Measurements from ENCODE around the gene AMPD2.

Gene AMPD2
- total RNA-seq = 126 to 279 reads per million in 2 donors

DNA sequence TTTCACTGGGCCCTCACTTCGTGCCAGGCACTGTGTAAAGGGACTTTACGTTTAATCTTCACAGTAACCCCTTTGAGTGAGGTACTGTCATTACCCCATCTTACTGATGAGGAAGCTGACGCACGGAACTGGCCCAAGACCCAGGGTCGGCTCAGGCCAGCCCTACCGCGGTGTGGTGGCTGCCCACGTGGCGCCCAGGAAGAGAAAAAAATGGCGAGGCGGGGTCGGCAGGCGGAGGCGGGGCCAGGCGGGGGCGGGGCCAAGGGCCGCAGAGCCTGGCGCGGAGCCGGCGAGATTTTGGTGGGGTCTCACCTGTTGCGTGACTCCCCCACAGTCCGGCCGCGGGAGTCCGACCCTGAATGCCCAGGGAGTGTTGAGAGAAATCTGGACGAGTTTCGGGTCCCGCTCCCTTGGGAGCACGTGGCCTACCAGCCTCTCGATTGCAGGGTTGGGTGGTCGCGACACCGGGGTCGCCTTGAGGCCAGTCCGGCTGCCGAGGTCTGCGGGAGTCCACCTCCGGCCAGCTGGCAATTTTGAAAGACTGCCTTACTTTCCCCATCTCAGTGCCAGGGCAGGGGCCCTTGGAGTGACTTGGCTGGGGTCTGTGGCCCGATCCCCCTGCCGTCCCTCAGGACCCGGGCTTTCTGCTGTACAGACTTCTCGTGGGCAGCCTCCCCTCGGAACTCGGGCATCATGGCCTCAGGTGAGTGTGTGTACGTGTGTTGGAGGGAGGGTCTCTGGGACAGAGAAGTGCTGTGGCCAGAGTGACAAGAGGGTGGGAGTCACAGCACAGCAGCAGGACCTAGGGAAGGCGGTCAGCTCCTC lies at the start of gene AMPD2, which contains the start of gene GNAT2:
AMPD2 (plus strand) TSS at position 262 of the 825 bp plus-strand sequence. CDS start 1,339 bp downstream, outside the sequence.
GNAT2 (minus strand) TSS at position 41 of the 825 bp plus-strand sequence. CDS start 6,746 bp downstream, outside the sequence.
- peak; percentile 70 for DNase-seq

DNA sequence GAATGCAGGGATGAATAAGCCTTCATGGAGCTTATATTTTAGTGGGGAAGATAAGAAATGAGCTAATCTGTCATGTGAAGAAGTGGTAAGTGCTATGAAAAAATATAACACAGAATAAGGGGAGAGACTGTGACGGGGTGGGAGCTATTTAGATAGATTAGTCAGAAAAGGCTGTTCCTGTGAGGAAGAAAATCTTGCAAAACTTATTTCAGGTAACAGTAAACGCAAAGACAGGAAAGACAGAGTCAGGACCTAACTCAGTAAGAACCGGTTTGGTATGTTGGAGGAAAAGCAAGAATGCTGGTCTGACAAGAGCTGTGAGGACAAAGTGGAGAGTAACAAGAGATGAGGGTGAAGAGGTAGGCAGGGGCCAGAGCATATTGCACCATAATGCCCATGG lies 49.2 kb upstream of the AMPD2 start:
- no peak for DNase-seq

DNA sequence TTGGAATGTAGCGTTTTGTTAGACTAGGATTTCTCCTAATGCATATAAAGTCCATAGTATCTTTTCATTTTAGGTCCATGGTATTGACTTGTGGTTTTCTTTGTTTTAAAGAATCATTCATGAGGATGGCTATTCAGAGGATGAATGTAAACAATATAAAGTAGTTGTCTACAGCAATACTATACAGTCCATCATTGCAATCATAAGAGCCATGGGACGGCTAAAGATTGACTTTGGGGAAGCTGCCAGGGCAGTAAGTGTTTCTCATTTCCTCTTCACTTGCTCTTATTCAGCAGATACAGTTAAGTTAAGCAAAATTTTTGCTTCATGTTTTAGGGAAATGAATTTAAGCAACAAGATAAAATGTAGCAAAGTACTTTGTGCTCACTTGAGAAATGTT lies 45.9 kb upstream of the AMPD2 start:
- DNase-seq = no peak

DNA sequence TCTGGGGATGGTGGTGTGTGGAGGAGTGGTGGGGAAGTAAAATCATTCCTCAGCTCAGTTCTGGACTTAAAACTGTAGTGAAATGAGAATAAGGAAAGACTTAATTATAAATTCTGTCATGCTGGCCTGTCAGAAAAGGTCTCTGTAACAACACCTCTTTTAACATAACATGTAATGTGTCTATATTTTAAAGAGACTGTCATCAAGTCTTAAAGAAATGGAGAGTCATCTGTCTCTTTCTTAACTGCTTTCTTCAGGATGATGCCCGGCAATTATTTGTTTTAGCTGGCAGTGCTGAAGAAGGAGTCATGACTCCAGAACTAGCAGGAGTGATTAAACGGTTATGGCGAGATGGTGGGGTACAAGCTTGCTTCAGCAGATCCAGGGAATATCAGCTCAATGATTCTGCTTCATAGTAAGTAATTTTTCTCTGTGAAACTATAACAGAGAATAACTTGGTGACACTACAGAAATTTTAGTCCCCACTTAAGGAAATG lies 40.6 kb upstream of the AMPD2 start:
- no peak for DNase-seq

DNA sequence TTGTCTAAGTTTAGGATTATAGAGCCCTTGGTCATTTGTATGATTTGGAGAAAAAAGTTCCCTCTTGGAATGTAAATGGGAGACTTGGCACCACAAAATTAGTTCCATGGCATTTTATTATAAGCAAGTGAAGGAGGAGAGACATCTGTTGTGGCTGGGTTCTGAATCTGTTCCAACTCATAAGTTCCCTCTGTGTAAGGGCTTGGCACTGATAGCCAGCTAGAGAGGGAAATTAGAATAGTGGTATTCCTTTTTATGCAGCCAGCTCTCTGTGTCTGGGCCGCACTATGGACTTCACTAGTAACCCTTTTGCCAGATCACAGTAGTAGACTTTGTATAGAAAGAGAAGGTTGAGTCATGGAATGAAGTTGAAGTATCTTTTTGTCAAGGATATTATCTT lies 40.1 kb upstream of the AMPD2 start:
- DNase-seq = no peak

DNA sequence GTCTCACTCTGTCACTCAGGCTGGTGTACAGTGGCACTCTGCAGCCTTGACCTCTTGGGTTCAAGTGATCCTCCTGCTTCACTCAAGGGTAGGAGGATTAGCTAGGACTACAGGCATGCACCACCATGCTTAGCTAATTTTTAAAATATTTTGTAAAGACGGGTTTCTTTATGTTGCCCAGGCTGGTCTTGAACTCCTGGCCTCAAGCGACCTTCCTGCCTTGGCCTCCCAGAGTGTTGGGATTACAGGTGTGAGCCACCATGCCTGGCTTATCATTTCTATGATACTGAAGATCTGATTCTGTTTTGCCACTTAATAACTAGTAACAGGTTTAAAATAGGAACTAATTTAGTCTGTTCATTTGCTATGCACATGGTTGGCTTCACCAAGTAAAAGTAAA lies 37.6 kb upstream of the AMPD2 start:
- no peak for DNase-seq

DNA sequence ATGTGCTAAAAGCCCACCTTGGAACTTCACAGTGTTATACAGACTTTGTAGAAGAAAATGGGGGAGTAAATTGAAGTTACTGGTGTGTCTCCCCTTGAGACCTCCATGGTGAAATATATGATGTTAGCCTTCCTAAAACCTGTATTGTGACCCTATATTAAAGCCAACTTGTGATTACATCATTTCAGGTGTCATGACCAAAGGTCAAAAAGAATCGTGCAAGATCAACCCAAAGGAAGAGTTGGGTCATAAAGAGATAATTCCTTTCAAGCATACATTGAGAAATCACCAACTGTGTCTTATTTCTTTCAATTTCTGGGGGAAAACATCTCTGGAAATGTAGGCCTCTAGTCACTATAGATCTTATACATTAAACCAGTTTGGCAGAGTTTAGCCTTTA lies 34.9 kb upstream of the AMPD2 start:
- DNase-seq = no peak

DNA sequence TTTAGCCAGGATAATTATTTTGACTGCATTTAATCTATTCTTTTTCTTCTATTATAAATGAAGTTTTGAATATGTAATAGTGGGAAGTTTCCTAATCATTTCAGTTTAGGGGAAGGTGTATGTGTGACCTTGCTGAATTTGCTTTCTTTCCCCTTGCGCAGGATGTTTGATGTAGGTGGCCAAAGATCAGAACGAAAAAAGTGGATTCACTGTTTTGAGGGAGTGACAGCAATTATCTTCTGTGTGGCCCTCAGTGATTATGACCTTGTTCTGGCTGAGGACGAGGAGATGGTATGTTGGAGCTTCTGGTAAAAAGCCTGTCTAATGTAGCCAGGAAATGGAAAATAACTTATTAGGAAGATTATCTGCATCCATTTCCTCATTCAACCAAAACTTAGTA lies 33.6 kb upstream of the AMPD2 start:
- DNase-seq = no peak

DNA sequence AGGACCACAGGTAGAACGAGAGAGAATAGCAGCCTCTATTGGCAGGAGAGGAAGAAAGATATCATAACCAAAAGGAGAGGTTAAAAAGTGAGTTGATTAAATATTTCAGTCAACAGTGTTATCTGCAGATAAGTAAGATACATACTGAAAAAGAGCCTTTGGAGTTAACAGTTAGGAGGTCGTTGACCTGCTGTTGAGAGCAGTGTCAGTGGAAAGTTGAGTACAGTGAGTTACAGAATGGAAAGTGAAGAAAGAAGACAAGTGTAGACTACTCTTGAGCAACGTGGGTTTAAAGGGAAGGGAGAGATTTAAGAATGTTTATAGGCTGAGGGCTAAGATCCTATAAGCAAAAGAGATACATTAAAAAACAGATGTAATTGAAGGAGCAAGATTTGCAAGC lies 30.5 kb upstream of the AMPD2 start:
- no peak for DNase-seq

DNA sequence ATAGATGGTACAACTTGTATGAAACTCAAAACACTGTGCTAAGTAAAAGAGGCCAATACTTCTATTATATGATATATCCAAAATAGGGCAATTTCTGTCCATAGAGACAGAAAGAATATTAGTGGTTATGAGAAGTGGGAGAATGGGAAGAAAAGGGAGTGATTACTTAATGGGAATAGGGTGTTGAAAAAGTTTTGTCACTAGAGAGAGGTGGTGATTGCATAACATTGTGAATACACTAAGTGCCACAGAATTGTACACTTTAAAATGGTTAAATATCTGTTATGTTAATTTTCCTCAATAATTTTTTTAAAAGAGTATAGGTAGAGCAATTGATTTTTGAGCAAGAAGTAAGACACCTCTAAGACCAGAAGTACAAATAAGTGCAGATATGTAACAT lies 30.0 kb upstream of the AMPD2 start:
- no peak for DNase-seq

DNA sequence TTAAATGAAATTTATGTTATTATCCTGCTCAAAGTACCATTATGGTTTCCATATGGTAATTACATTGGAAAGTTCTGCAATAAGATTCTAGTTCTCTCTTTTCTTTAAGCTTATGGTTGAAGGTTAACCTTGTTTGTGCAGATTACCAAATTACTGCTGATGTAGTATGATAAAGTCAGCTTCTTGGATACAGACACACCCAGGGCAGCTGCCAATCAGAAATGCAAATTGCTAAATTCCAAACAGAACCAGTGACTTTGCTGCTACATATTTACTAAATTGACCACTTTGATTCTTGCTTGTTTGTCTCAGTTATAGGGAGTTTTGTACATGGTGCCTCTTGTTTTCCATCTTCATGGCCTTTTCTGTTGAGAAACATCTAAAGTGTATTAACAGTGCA lies 26.7 kb upstream of the AMPD2 start:
- DNase-seq = no peak

DNA sequence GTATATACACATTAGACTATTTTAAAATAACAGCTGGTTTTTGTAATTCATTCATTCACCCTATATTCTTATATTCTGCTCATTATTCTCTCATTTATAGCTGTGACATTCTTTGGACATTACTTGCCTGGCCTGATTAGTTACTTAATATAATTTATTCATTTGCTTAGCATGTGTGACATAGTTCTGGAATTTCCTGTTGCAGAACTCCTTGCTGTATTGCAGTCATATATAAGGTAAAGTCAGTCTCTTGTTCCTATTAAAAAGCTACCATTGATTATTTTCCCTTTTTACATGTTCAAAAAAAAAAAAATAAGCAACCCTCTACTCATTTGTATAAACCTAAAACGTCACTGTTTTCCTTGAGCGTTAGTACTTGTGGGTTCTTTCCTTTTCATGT lies 24.1 kb upstream of the AMPD2 start:
- no peak for DNase-seq

DNA sequence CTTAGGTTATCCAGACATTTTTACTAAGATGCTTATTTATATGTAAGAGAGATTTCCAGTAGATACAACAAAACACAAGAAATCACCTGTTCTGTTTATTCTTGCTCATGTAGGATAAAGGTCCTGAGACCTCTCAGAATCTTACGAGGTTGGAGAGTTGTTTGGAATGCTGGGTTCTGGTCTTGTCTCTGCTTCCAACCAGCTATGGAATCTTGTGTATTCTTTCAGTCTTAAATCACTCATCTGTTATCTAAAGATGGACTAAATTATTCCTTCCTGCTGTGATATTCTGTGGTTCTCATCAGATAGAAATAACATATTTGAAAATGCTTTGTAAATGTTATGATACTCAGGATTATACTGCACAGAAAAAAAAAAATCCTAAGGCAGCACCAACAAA lies 21.5 kb upstream of the AMPD2 start:
- no peak for DNase-seq

DNA sequence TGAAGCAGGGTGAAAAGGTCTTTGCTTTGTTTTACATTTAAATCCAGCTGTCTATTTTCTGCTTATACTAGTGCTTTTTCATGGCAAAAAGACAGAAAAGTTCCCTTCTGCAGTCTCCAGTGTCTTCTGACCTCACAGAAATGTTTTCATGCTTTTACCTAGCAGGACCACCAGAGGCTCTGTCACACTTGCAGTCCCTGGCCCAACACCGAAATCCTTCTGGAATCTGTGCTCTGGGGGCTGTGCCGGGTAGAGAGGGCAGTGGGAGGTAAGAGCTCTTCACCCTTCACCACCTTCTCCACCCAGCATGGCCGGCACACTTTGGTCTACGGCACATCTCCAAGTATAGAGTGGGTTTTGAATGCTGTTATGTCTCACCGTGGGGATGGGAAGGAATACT lies 21.0 kb upstream of the AMPD2 start:
- DNase-seq = no peak

DNA sequence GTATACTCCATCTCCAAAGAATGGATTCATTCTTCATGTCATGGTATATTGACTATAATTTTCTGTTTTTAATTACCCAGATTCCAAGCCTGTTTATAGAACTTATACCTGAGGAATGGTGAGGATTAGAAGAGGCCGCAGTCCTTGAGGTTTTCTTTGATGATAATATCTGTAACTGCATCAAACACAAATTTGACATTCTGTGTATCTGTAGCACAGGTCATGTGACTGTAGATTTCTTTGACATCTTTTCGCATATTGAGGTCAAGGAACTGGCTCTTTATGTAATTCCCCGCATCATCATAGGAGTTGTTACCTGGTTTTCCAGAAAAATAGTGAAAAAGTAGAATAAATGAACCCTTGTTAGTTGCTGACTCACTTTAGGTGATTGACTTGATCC lies 16.4 kb upstream of the AMPD2 start:
- no peak for DNase-seq

DNA sequence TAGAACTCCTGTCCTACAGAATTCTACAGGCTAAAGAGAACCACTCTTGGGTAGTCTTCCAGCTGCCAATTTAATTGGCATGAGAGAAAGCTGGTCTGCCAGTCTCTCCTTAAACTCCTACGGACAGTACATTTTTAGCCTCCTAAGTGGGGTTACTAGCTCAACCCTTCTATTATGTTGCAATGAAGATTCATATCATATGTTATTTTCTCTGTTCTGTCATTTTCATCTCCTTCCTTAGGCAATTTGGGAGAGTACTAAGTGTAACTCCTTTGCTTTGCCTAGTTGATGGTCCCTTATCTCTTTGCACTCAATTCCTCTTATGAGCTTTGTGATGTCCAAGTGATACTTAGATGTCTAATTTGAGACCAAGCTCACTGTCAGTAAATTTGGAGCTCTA lies 14.3 kb upstream of the AMPD2 start:
- DNase-seq = no peak

DNA sequence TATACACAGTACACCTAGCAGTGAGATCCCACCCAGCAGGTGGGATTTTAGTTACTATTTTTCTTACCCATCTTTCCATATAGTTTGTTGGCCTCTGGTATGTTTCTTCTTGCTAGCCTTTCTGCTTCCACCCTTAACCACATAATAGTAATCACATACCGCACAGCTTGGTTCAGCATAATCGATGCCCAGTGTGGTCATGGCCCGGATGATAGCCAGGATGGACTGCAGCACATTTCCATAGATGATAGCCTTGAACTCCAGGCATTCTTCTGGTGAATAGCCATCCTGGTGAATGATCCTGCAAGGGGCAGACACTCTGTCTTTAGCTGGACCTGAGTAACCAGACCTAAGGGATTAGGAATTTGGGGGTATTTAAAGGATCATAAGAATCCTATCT lies 9.8 kb upstream of the AMPD2 start:
- no peak for DNase-seq

DNA sequence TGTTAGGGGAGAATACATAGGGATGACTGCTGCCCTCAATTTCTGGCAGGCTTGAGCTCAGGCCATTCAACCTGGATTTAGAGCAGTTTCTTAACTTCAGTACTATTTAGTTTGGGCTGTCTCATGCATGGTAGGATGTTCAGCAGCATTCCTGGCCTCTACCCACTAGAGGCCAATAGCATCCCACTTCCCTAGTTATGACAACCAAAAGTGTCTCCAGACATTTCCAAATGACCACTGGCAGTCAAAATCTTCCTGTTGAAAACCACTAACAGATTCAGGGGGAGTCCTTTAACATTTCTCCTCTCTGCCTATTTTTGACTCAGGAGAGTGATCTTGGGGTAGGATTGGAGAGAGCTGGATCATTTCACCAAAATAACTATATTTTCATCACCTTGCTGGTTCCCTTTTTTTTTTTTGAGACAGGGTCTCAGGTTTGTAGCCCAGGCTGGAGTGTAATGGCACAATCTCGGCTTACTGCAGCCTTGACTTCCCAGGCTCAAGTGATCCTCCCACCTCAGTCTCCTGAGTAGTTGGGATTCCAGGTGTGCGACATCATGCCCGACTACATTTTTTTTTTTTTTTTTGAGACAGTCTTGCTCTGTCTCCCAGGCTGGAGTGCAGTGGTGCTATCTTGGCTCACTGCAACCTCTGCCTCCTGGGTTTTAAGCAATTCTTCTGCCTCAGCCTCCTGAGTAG lies 8.9 kb upstream of the AMPD2 start:
- DNase-seq = no peak

DNA sequence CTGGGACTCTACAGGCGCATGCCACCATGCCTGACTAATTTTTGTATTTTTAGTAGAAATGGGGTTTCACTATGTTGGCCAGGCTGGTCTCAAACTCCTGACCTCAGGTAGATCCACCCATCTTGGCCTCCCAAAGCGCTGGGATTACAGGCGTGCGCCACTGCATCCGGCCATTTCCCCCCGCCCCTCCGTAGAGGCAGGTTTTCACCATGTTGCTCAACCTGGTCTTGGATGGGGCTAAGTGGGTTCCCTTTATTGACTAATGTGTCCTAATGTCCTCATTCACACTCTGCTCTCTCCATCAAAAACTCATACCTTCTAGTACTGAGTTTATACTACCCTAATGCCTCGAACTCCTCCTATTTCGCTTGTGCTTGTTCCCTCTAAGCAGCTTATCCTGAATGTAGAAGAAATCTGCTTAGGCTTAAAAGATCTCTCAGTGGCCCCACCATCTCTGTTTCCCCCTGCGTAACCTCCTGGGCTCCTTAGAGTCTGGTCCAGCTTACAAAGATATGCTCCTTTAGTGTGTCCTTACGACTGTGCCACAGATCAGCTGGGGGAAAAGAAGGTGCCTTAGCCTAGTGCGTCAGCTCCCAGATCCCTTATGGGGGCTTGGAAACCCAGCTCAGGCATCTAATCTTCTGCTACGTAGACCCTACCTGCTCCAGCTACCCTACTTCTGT lies 8.2 kb upstream of the AMPD2 start:
- no peak for DNase-seq

DNA sequence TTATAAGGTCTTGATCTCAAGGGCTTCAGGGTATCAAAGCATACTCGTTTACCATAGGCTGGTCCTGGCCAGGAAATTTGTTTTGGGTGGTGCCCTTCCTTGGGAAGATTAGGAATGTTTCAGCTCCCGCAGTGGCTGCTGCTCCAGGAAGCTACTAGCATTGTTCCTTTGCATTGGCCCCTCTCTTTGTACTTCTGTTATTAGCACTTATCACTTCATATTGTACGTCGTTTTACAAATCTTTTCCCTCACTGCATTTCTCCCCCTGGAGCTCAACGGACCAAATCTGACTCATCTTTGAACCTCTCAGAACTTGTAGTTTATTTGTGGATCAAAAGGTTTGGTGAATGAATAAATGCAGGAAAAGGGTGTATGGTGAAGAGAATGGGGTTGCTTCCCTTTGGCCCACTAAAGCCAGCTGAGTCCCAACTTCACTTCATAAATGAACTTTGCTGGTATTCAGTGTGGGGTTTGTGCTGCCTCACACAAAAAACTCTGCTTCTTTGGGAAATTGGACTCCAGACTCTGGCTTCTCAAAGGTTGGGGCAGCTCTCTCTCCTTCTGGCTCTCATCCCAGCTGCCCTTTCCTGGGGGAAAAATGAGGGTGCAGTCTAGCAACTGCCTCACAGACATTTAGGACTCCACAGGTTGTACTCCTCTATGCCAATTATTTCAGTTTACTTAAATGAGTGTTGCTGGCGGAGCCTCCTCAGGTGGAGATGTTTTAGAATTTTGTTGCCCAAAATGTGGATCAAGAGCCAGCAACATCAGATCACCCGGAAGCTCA lies 6.1 kb upstream of the AMPD2 start:
- DNase-seq = no peak

DNA sequence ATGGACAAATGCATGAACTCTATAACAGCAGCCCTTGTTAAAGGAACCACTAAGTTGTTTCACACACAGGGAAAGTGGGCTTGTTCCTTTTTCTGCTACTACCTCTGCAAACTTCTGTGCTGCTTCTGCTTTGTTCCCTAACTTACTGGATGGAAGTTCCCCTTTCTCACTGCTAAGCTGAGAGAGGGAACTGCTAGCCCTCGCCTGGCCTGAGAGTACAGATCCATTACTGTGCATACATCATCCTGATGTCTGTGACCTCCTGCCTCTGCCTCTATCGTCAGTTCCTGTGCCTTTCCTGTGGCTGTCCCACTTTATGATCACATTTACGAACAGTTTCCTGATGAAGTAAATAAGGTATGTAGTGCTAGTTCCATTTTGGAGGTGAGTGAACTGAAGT lies 3.8 kb upstream of the AMPD2 start:
- no peak for DNase-seq

DNA sequence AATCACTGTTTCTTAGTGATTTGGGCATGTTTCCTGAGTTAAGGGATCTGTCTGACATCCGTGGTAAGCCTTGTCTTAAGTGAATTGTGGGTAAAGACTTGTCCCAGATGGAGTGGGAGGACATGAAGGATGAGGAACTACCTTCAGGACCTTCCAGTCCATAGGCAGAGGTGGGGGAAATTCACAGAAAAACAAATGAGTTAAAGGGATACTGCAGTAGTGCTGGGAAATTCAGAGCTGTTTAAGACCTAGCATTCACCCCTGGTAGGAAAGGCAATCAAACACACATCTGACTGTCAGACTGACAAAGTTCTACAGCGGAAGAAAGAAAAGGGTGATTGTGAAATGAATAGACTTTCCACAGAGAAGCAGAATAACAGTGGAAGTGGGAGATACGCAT lies 3.2 kb upstream of the AMPD2 start:
- DNase-seq = no peak
